T-cell (primary cell): ENCODE results near the gene WNT7A. TPM values are rescaled to one million over a fixed set of nuclear protein-coding genes. Genes with fewer than 3 reads are reported as not detected.

Experiments used
- ATAC-seq, 4 experiments: fragments of 200-7000 bp in 3 of 4; fragments of 150-1000 bp in 1 of 4; cut with Tn5 transposase; replicated peaks in 1 of 4; 1 replicate in 3 of 4; 2 replicates in 1 of 4; pipeline ENCODE4 v1.10.0; 2021; ENCODE audit warnings: moderate library complexity in 3 of 4, mild to moderate bottlenecking in 2 of 4, moderate number of reproducible peaks in 1 of 4
- CTCF ChIA-PET, 2 donors: fragments of 300-600 bp; sonication (Branson Sonifier 250); formaldehyde crosslinking; loops; one replicate each; lab custom pipeline; 2022; ENCODE audit warnings: antibody characterized with exemption in 2 of 2; lab: Charles Lee
- POLR2A ChIA-PET, 2 donors: fragments of 300-600 bp; sonication (Branson Sonifier 250); formaldehyde crosslinking; loops; one replicate each; lab custom pipeline; 2022; ENCODE audit warnings: antibody characterized with exemption in 2 of 2; lab: Charles Lee
- DNase-seq, 35 experiments: peaks; one replicate each; pipeline versions ENCODE4 v3.0.0 to v3.0.0-alpha.2; 2013 to 2023
- H3K27ac ChIP-seq: one replicate; pipeline ENCODE4 v1.5.1; 2013; ENCODE audit warnings: low read length
- H3K27me3 ChIP-seq, 2 experiments: replicated peaks in 1 of 2; 1 replicate in 1 of 2; 2 replicates in 1 of 2; pipeline versions ENCODE4 v1.6.1 to v1.7.0; 2013; ENCODE audit warnings: low read length in 1 of 2, mixed read lengths in 1 of 2; ENCODE audit not compliant: control insufficient read depth in 2 of 2, insufficient read depth in 2 of 2; ENCODE audit errors: extremely low read depth in 1 of 2
- H3K36me3 ChIP-seq, 2 donors: 1 replicate in 1 of 2; 2 replicates in 1 of 2; pipeline versions ENCODE4 v1.6.1 to v1.7.0; 2013; ENCODE audit warnings: low read length in 1 of 2; ENCODE audit not compliant: control insufficient read depth in 2 of 2, insufficient read depth in 1 of 2; ENCODE audit errors: extremely low read depth in 1 of 2
- H3K4me1 ChIP-seq, 2 experiments: 1 replicate in 1 of 2; 2 replicates in 1 of 2; pipeline versions ENCODE4 v1.6.1 to v1.7.0; 2013; ENCODE audit warnings: low read length in 2 of 2, mixed read lengths in 1 of 2; ENCODE audit not compliant: insufficient read depth in 2 of 2, control insufficient read depth in 1 of 2; ENCODE audit errors: extremely low read depth in 1 of 2
- H3K4me3 ChIP-seq, 2 donors: 1 replicate in 1 of 2; 2 replicates in 1 of 2; pipeline versions ENCODE4 v1.5.1 to v1.7.0; 2013; ENCODE audit warnings: mild to moderate bottlenecking in 2 of 2, low read length in 1 of 2, moderate library complexity in 1 of 2; ENCODE audit not compliant: control insufficient read depth in 1 of 2; ENCODE audit errors: extremely low read depth in 1 of 2
- H3K9me3 ChIP-seq: 2 replicates; pipeline ENCODE4 v1.7.0; 2013
- H3K27ac Mint-ChIP-seq, 2 donors: one replicate each; pipeline ENCODE4 v1.8.0; 2020 to 2021; ENCODE audit warnings: mild to moderate bottlenecking in 2 of 2, mixed read lengths in 2 of 2
- H3K27me3 Mint-ChIP-seq, 2 donors: one replicate each; pipeline ENCODE4 v1.8.0; 2021 to 2022; ENCODE audit warnings: mixed read lengths in 2 of 2
- H3K36me3 Mint-ChIP-seq: one replicate; pipeline ENCODE4 v1.8.0; 2021; ENCODE audit warnings: mixed read lengths
- H3K4me1 Mint-ChIP-seq, 3 donors: one replicate each; pipeline ENCODE4 v1.8.0; 2020 to 2022; ENCODE audit warnings: mixed read lengths in 3 of 3, mild to moderate bottlenecking in 1 of 3
- H3K4me3 Mint-ChIP-seq, 3 donors: one replicate each; pipeline ENCODE4 v1.8.0; 2020 to 2022; ENCODE audit warnings: mild to moderate bottlenecking in 3 of 3, mixed read lengths in 3 of 3, moderate library complexity in 3 of 3
- H3K9me3 Mint-ChIP-seq, 3 donors: one replicate each; pipeline ENCODE4 v1.8.0; 2020 to 2022; ENCODE audit warnings: mixed read lengths in 3 of 3
- WGBS: methylation state at CpG from one replicate; pipeline ENCODE4 v1.1.5; 2013; ENCODE audit warnings: missing lambda C conversion rate; ENCODE audit not compliant: insufficient coverage; 5-methylcytosine and 5-hydroxymethylcytosine counted together
- total RNA-seq, 35 experiments: library from RNA in 6 of 35; stranded (reverse) in 6 of 35; fragments of 120-200 nt in 1 of 35; gene quantifications; one replicate each; pipeline versions ENCODE4 v1.2.1 to v1.2.4 and lab custom pipeline; 2013 to 2026

WNT7A gene
- total RNA-seq, 5 donors from 2014 or later (not counting 1 experiment from before 2014, with no cell fraction given): 8.2 to 15.4 (median 11.7) TPM

GRCh38 chr3:13812034-13812471, 67.8 kb downstream of the WNT7A start:
- CTCF ChIA-PET: no interaction called here
- no peak overlapping the region for H3K27ac Mint-ChIP-seq
- 89% methylated on average over 10 of the region's 11 CpGs for WGBS

GRCh38 chr3:13811614-13812013, 68.3 kb downstream of the WNT7A start:
- Mint-ChIP-seq H3K27me3 (peaks cover 0 to 2% of the 10 kb centered on the region in 2 donors), H3K27ac (no peak overlapping the region), H3K9me3 (peaks cover 3 to 38% (median 21%) of the 10 kb centered on the region in 3 donors), H3K36me3 (peaks cover 20% of the 10 kb centered on the region), H3K4me3 (no peak overlapping the region), H3K4me1 (no peaks in the 10 kb centered on the region)
- Histone ChIP-seq H3K4me1 (no peaks in the 10 kb centered on the region), H3K9me3 (peaks cover 2% of the 10 kb centered on the region), H3K27ac (no peak overlapping the region), H3K4me3 (no peak overlapping the region), H3K36me3 (no peaks in the 10 kb centered on the region), H3K27me3 (peaks cover 0 to 22% of the 10 kb centered on the region in 2 experiments)
- POLR2A ChIA-PET: no interaction called here
- no peak for DNase-seq
- CTCF ChIA-PET: no interaction called here
- 75% methylated on average over 6 of the region's 8 CpGs for WGBS
- ATAC-seq: no peak

More at GRCh38 chr3:13812034-13812471, 67.8 kb downstream of the WNT7A start:
- Histone ChIP-seq H3K9me3 (peaks cover 2% of the 10 kb centered on the region), H3K27me3 (peaks cover 0 to 22% of the 10 kb centered on the region in 2 experiments), H3K4me1 (no peaks in the 10 kb centered on the region), H3K27ac (no peak overlapping the region), H3K36me3 (no peaks in the 10 kb centered on the region), H3K4me3 (no peak overlapping the region)
- peaks cover 5 to 38% (median 23%) of the 10 kb centered on the region in 3 donors for H3K9me3 Mint-ChIP-seq
- ATAC-seq (no peak), DNase-seq (no peak)
- no peak overlapping the region for H3K4me3 Mint-ChIP-seq
- peaks cover 24% of the 10 kb centered on the region for H3K36me3 Mint-ChIP-seq
- H3K27me3 Mint-ChIP-seq: peaks cover 0 to 2% of the 10 kb centered on the region in 2 donors
- H3K4me1 Mint-ChIP-seq: no peaks in the 10 kb centered on the region
- POLR2A ChIA-PET: no interaction called here

DNA sequence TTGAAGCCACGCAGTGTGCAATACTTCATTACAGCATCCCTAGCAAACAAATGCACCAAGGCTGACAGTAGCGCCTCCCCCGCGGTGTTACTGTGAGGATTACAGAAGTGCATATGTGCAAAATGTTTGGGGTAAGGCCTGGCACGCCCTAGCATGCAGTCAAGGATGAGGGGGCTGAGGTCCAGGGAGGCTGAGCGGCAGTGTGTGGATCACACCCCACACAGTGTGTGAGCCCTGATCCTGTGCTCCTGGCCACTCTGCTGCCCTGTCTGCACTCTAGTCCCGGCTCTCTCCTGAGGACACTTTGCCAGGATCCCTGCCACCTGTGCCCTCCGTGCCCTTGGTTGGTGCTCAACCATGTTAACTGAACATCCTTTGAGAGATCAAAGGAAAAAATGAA, 71.3 kb downstream of the WNT7A start:
- no peak overlapping the region for H3K27ac Mint-ChIP-seq
- H3K36me3 Mint-ChIP-seq: no peaks in the 10 kb centered on the region
- WGBS: 80% methylated on average over 4 of the region's 8 CpGs
- no peak for DNase-seq
- ChIA-PET CTCF (no interaction called here), POLR2A (no interaction called here)
- H3K27me3 Mint-ChIP-seq: peaks cover 0 to 2% of the 10 kb centered on the region in 2 donors
- H3K4me1 ChIP-seq: no peaks in the 10 kb centered on the region
- no peak overlapping the region for H3K4me3 Mint-ChIP-seq
- no peaks in the 10 kb centered on the region for H3K36me3 ChIP-seq
- peaks cover 0 to 11% (median 8%) of the 10 kb centered on the region in 3 donors for H3K9me3 Mint-ChIP-seq
- H3K27me3 ChIP-seq: peaks cover 0 to 22% of the 10 kb centered on the region in 2 experiments
- no peak overlapping the region for H3K4me3 ChIP-seq
- no peak for ATAC-seq
- no peaks in the 10 kb centered on the region for H3K4me1 Mint-ChIP-seq
- H3K9me3 ChIP-seq: no peaks in the 10 kb centered on the region
- H3K27ac ChIP-seq: no peak overlapping the region

DNA sequence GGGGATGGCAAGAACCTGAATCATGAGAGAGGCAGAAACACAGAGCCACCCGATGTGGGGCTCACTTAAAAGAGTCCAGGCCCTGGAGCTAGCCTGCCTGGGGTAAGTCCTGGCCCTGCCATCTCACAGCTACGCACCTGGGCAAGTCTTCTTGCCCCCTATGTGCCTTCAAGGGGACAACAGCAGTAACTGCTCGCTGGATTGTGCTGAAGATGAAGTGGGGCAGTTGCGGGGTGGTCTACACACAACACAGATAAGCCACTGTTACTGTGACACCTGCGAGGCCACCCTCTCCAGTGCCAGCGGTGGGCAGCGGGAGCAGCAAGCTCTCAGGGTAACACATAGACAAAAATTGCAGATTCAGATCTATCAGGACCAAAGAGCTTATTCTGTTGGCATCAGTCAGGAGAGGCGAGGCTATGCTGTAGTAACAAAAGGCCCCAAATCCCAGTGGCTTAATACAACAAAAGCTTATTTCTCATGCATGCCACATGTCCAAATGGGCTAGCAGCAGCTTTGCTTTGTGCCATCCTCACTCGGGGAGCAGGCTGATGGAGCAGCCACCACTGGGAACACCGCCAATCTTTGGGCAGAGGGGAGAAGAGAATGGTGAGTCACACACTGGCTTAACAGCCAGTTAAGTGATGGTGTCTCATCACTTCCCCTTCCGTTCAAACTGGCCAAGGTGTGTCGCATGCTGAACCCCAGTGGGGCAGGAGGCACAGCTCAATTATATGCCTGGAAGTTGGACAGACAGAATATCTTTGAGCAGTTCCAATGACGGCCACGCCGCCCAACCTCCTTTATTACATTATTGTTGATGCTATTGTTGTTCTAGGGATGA, 78.3 kb downstream of the WNT7A start:
- CTCF ChIA-PET: no interaction called here
- 86% methylated on average over 8 of the region's 15 CpGs for WGBS
- H3K27ac Mint-ChIP-seq: no peak overlapping the region
- Histone ChIP-seq H3K9me3 (no peaks in the 10 kb centered on the region), H3K27ac (no peak overlapping the region), H3K27me3 (peaks cover 0 to 24% of the 10 kb centered on the region in 2 experiments), H3K4me3 (no peak overlapping the region), H3K36me3 (no peaks in the 10 kb centered on the region), H3K4me1 (peaks cover 0 to 4% of the 10 kb centered on the region in 2 experiments)
- DNase-seq (no peak), ATAC-seq (no peak)
- no peaks in the 10 kb centered on the region for H3K36me3 Mint-ChIP-seq
- H3K9me3 Mint-ChIP-seq: no peaks in the 10 kb centered on the region
- peaks cover 0 to 5% (median 4%) of the 10 kb centered on the region in 3 donors for H3K4me1 Mint-ChIP-seq
- POLR2A ChIA-PET: no interaction called here
- no peak overlapping the region for H3K4me3 Mint-ChIP-seq
- H3K27me3 Mint-ChIP-seq: peaks cover 3 to 4% of the 10 kb centered on the region in 2 donors

GRCh38 chr3:13800064-13800463, 79.8 kb downstream of the WNT7A start:
- 78% methylated on average over 3 of the region's 6 CpGs for WGBS
- H3K4me1 ChIP-seq: peaks cover 0 to 4% of the 10 kb centered on the region in 2 experiments
- no peak overlapping the region for H3K4me3 Mint-ChIP-seq
- ATAC-seq: no peak
- H3K9me3 ChIP-seq: no peaks in the 10 kb centered on the region
- H3K36me3 Mint-ChIP-seq: no peaks in the 10 kb centered on the region
- H3K36me3 ChIP-seq: no peaks in the 10 kb centered on the region
- no peak overlapping the region for H3K4me3 ChIP-seq
- no peak overlapping the region for H3K27ac ChIP-seq
- H3K9me3 Mint-ChIP-seq: no peaks in the 10 kb centered on the region
- POLR2A ChIA-PET: interaction anchor here in 1 of 2 donors (0.5 kb wide), 1 partner anchor 1110 kb away, joined by 15 read pairs; no protein-coding TSS in a partner anchor
- H3K27me3 ChIP-seq: peaks cover 0 to 32% of the 10 kb centered on the region in 2 experiments
- H3K27me3 Mint-ChIP-seq: peaks cover 3 to 12% of the 10 kb centered on the region in 2 donors
- H3K27ac Mint-ChIP-seq: no peak overlapping the region
- H3K4me1 Mint-ChIP-seq: peaks cover 0 to 10% (median 7%) of the 10 kb centered on the region in 3 donors
- CTCF ChIA-PET: no interaction called here
- no peak for DNase-seq

GRCh38 chr3:13798401-13798800, 81.5 kb downstream of the WNT7A start:
- Histone ChIP-seq H3K27me3 (peaks cover 0 to 39% of the 10 kb centered on the region in 2 experiments), H3K27ac (no peak overlapping the region), H3K4me1 (peaks cover 0 to 4% of the 10 kb centered on the region in 2 experiments), H3K4me3 (no peak overlapping the region), H3K9me3 (no peaks in the 10 kb centered on the region), H3K36me3 (no peaks in the 10 kb centered on the region)
- CTCF ChIA-PET: no interaction called here
- DNase-seq (no peak), ATAC-seq (no peak)
- Mint-ChIP-seq H3K36me3 (no peaks in the 10 kb centered on the region), H3K4me1 (peaks cover 0 to 10% (median 7%) of the 10 kb centered on the region in 3 donors), H3K27me3 (peaks cover 3 to 12% of the 10 kb centered on the region in 2 donors), H3K27ac (no peak overlapping the region), H3K4me3 (no peak overlapping the region), H3K9me3 (no peaks in the 10 kb centered on the region)
- POLR2A ChIA-PET: no interaction called here
- 78% methylated on average over 7 of the region's 11 CpGs for WGBS
